PFSK-1 (cell line): ENCODE data around the gene PUDP.

ENCODE experiments used
- FOXP2 ChIP-seq: optimal IDR thresholded peaks from 2 replicates; pipeline ENCODE3; 2011; ENCODE audit warnings: borderline replicate concordance, control low read depth, inconsistent platforms; ENCODE audit not compliant: insufficient read depth; ENCODE audit errors: extremely low read length, extremely low read depth
- POLR2AphosphoS5 ChIP-seq: IDR thresholded peaks from 2 replicates; pipeline ENCODE4 v1.6.1; 2012; ENCODE audit warnings: low read depth, mild to moderate bottlenecking, control low read depth, low read length, moderate library complexity
- REST ChIP-seq, 2 experiments: IDR thresholded peaks; 2 replicates each; pipeline versions ENCODE4 v1.6.1 to v1.8.0; 2011 to 2012; ENCODE audit warnings: low read depth in 2 of 2, low read length in 2 of 2, control low read depth in 1 of 2, inconsistent platforms in 1 of 2, mild to moderate bottlenecking in 1 of 2, moderate library complexity in 1 of 2; ENCODE audit not compliant: insufficient read depth in 1 of 2
- SIN3A ChIP-seq: IDR thresholded peaks from 2 replicates; pipeline ENCODE4 v1.6.1; 2012; ENCODE audit warnings: mild to moderate bottlenecking, low read length, moderate library complexity, borderline replicate concordance; ENCODE audit not compliant: insufficient read depth
- TAF1 ChIP-seq: IDR thresholded peaks from 2 replicates; pipeline ENCODE4 v1.6.1; 2012; ENCODE audit warnings: low read length, control low read depth, borderline replicate concordance; ENCODE audit not compliant: insufficient read depth

The PUDP gene

GRCh38 chrX:7109838-7110793 lies 37.8 kb downstream of the PUDP start:
- TF ChIP-seq FOXP2 (no peak), TAF1 (no peak), SIN3A (no peak), POLR2AphosphoS5 (no peak), REST (IDR thresholded peaks at IDR 0.05; ENCODE audit: insufficient read depth in 1 of 2, low read depth in 2 of 2, low read length in 2 of 2) (no peak)

- TF ChIP-seq SIN3A (no peak), REST (IDR thresholded peaks at IDR 0.05; ENCODE audit: insufficient read depth in 1 of 2, low read depth in 2 of 2, low read length in 2 of 2) (no peak), FOXP2 (no peak)
Observed at GRCh38 chrX:7109049-7109531, 38.9 kb downstream of the PUDP start.

- TF ChIP-seq REST (IDR thresholded peaks at IDR 0.05; ENCODE audit: insufficient read depth in 1 of 2, low read depth in 2 of 2, low read length in 2 of 2) (no peak), FOXP2 (no peak)
Observed at GRCh38 chrX:7108030-7108429, 39.9 kb downstream of the PUDP start.

- TF ChIP-seq REST (IDR thresholded peaks at IDR 0.05; ENCODE audit: insufficient read depth in 1 of 2, low read depth in 2 of 2, low read length in 2 of 2) (no peak), POLR2AphosphoS5 (no peak), TAF1 (no peak), SIN3A (no peak), FOXP2 (no peak)
Observed at GRCh38 chrX:7106649-7107048, 41.3 kb downstream of the PUDP start.

GRCh38 chrX:7102119-7102518 lies 45.8 kb downstream of the PUDP start:
- TF ChIP-seq POLR2AphosphoS5 (no peak), SIN3A (no peak), TAF1 (no peak), FOXP2 (no peak), REST (IDR thresholded peaks at IDR 0.05; ENCODE audit: insufficient read depth in 1 of 2, low read depth in 2 of 2, low read length in 2 of 2) (no peak)
